Measurements from ENCODE around the gene LRRC25.
A peak's percentile ranks its signal among the peaks of the same experiment; 100 is the strongest.
"Not testable (repeated sequence)": the region's sequence is repeated elsewhere in the genome, so short reads cannot be mapped to it uniquely, and the experiment has no call there.

Gene LRRC25

DNA sequence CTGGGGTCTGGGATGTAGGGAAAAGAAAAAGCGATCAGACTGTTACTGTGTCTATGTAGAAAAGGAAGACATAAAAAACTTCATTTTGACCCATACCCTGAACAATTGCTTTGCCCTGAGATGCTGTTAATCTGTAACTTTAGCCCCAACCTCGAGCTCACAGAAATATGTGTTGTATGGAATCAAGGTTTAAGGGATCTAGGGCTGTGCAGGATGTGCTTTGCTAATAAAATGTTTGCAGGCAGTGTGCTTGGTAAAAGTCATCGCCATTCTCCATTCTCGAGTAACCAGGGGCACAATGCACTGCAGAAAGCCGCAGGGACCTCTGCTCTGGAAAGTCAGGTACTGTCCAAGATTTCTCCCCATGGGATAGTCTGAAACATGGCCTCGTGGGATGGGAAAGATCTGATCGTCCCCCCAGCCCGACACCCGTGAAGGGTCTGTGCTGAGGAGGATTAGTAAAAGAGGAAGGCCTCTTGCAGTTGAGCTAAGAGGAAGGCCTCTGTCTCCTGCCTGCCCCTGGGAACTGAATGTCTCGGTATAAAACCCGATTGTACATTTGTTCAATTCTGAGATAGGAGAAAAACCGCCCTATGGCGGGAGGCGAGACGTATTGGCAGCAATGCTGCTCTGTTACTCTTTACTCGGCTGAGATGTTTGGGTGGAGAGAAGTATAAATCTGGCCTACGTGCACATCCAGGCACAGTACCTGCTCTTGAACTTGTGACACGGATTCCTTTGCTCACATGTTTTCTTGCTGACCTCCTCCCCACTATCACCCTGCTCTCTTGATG, 5.2 kb upstream of the LRRC25 start:
- not testable (repeated sequence) for DNase-seq (ENCODE audit: low spot score)

DNA sequence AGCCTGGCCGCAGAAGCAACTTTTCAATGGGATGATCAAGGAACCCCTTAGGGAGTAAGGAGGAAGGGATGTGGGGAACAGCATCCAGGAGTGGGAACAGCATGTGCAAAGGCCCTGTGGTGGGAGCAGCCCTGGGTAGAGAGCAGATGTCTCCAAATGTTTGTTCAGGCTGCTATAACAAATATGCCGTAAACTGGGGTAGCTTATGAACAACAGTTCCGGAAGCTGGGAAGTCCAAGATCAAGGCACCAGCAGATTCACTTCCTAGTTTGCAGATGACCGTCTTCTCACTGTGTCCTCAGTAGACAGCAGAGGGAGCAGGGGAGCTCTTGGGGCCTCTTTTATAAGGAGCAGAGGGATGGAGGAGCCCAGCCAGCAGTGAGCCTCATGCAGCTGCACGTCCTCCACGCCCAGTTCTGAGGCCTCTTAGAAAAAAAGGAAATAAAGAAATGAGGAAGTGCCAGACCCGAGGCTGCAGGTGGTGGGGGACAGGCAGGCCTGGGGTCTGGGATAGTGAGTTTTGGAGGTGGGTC, 4.2 kb upstream of the LRRC25 start:
- DNase-seq (ENCODE audit: low spot score): no peak

DNA sequence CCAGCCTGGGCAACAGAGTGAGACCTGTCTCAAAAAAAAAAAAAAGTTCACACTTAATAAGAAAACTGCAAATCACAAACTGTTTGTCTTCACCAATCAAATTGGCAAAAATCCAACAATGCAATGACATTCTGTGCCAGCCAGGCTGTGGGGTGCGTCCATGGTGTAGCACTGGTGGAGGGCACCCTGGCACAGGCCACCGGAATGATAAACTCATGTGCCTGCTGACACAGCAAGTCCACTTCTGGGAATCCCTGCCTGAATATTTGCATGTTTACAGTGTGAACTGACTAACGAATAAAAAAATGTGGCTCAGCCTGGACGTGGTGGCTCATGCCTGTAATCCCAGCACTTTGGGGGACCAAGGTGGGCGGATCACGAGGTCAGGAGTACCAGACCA, 1.6 kb upstream of the LRRC25 start:
- DNase-seq (ENCODE audit: low spot score): no peak

- no peak for DNase-seq (ENCODE audit: low spot score)
Observed at GRCh38 chr19:18396471-18397241, 766 bp downstream of the LRRC25 start.

DNA sequence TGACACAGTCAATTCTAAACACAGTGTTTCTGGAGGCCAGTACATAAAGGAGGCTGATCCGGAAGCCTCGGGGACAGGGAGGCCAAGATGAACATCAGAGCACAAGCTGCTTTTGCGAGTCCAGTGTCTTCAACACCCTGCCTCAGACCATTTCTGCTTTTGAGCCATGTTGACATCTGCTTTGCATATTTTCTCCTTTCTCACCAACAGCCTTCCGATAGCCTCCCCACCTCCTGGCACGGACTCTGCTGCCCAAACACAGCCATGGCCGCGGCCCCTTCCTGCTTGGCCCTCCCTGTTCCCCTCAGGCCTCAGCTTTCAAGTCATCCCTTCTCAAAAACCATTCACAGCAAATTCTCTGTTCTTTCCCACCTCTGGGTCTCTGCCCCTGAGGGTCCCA, 3.6 kb downstream of the LRRC25 start:
- no peak for DNase-seq (ENCODE audit: low spot score)

GRCh38 chr19:18392926-18393325, 4.5 kb downstream of the LRRC25 start:
- no peak for DNase-seq (ENCODE audit: low spot score)

DNA sequence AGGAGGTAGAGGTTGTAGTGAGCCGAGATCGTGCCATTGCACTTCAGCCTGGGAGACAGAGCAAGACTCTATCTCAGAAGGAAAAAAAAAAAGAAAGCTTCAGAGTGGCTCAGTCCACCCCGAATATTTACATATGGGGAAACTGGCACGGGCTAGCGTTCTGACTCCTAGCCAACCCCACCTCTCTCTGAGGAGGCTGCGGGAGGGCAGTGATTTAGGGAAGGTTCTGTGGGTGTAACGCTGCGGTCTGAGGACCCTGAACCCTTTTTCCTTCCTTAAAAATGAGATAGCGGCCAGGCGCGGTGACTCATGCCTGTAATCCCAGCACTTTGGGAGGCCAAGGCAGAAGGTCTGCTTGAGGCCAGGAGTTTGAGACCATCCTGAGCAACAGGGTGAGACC, 5.0 kb downstream of the LRRC25 start:
- DNase-seq (ENCODE audit: low spot score): no peak

GRCh38 chr19:18391509-18392075, 5.8 kb downstream of the LRRC25 start:
- no peak for DNase-seq (ENCODE audit: low spot score)

GRCh38 chr19:18390065-18390907, 7.1 kb downstream of the LRRC25 start:
- DNase-seq (ENCODE audit: low spot score): no peak

- DNase-seq (ENCODE audit: low spot score): no peak
Observed at GRCh38 chr19:18389726-18390064, 7.7 kb downstream of the LRRC25 start.

- DNase-seq (ENCODE audit: low spot score): no peak
Observed at GRCh38 chr19:18388960-18389725, 8.3 kb downstream of the LRRC25 start.

GRCh38 chr19:18388100-18388959, 9.1 kb downstream of the LRRC25 start:
- DNase-seq (ENCODE audit: low spot score): peak; percentile 57

- peak; percentile 53 for DNase-seq (ENCODE audit: low spot score)
Observed at GRCh38 chr19:18386543-18387271, 10.7 kb downstream of the LRRC25 start.

- DNase-seq (ENCODE audit: low spot score): peak; percentile 98
Observed at GRCh38 chr19:18385675-18386542, 11.5 kb downstream of the LRRC25 start, which contains the start of gene GDF15. GDF15 (plus strand) TSS chr19:18386158; CDS start chr19:18386190, 32 bp downstream.

DNA sequence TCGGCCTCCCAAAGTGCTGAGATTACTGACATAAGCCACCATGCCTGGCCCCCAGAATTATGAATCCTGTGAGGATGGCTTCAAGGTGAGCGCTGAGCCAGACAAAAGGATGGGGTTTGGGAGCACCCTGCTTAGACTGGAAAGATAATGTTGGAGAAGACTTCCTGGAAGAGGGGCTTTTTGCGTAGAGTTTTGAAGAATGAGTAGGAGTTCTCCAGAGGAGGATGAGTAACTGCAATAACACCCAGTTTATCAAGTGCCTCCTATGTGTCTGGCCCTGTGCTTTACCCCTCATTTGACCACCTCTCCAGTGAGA, 12.1 kb downstream of the LRRC25 start:
- DNase-seq (ENCODE audit: low spot score): no peak

DNA sequence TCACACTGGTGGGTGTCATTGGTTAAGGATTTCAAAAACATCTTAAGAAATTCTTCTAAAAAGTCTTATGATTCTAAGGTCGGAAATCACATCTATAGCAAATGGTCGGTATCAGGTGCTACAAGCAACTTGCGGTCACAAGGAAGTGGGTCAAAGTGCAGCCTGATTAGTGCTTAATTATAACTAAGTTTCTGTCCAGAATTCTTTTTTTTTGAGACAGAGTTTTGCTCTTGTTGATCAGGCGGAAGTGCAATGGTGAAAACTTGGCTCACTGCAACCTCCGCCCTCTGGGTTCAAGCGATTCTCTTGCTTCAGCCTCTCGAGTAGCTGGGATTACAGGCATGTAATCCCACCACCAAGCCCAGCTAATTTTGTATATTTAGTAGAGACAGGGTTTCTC, 12.6 kb downstream of the LRRC25 start:
- no peak for DNase-seq (ENCODE audit: low spot score)

DNA sequence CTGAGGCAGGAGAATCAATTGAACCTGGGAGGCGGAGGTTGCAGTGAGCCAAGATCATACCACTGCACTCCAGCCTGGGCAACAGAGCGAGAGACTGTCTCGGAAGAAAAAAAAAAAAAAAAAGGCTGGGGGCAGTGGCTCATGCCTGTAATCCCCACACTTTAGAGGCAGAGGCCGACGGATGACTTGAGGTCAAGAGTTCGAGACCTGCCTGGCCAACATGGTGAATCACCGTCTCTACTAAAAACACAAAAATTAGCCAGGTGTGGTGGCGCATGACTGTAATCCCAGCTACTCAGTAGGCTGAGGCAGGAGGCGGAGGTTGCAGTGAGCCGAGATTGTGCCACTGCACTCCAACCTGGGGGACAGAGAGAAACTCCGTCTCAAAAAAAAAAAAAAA, 13.8 kb downstream of the LRRC25 start:
- not testable (repeated sequence) for DNase-seq (ENCODE audit: low spot score)

DNA sequence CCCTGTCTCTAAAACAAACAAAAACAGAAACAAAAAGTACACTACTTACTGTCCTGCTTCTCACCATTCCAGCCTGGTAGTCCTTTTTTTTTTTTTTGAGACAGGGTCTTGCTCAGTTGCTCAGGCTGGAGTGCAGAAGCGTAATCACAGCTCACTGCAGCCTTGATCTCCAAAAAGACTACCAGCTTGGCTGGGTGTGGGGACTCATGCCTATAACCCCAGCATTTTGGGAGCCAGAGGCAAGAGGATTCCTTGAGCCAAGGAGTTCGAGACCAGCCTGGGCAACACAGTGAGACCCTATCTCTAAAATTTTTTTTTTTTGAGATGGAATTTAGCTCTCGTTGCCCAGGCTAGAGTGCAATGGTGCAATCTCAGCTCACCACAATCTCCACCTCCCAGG, 16.6 kb downstream of the LRRC25 start:
- no peak for DNase-seq (ENCODE audit: low spot score)
